ENCODE results near the gene FRMPD1.

GRCh38 chr9:37650299-37650872 lies 368 bp upstream of the FRMPD1 start:
- no peak for TF ChIP-seq ZSCAN18 (tag by site-specific recombination; IDR thresholded peaks at IDR 0.05)
- TF ChIP-seq REST (tag by site-specific recombination; IDR thresholded peaks at IDR 0.05): no peak
- no peak for TF ChIP-seq ZSCAN16 (tag by site-specific recombination; IDR thresholded peaks at IDR 0.05)
- TF ChIP-seq CTCF (tag by site-specific recombination; IDR thresholded peaks at IDR 0.05): no peak

Measured in HEK293 (cell line).